Measurements from ENCODE around the gene TOX4. TPM values are rescaled to one million over a fixed set of nuclear protein-coding genes. Genes with fewer than 3 reads are reported as not detected.

The TOX4 gene
- polyA plus RNA-seq, 1 experiment = 94.6 TPM

- Histone ChIP-seq H3K27ac (ENCODE audit: low read depth, low read length) (no peak overlapping the region), H3K9me3 (ENCODE audit: control insufficient read depth, insufficient read depth, low read length) (no peaks in the 10 kb centered on the region), H3K27me3 (ENCODE audit: control insufficient read depth, insufficient read depth, low read length) (no peaks in the 10 kb centered on the region), H3K4me3 (ENCODE audit: low read depth, low read length) (no peak overlapping the region)
- DNase-seq (ENCODE audit: low read depth, low spot score) = no peak
- CTCF ChIA-PET = interaction anchor here (6.5 kb wide), 1 partner anchor 8 kb away, joined by 54 read pairs; no protein-coding TSS in a partner anchor
- no peak for TF ChIP-seq CTCF (IDR thresholded peaks at IDR 0.05; ENCODE audit: low read depth, low read length)
- POLR2A ChIA-PET = no interaction called here
Observed at GRCh38 chr14:21506557-21506956, 29.6 kb downstream of the TOX4 start.

GRCh38 chr14:21509432-21510143, 32.6 kb downstream of the TOX4 start:
- H3K9me3 ChIP-seq (ENCODE audit: control insufficient read depth, insufficient read depth, low read length) = no peaks in the 10 kb centered on the region
- no peak for TF ChIP-seq CTCF (IDR thresholded peaks at IDR 0.05; ENCODE audit: low read depth, low read length)
- ChIA-PET CTCF (interaction anchor here (0.6 to 6.5 kb wide), 3 partner anchors 11 to 889 kb away, joined by 3 to 54 read pairs (median 5); partner anchors contain the start of gene CHD8), POLR2A (interaction anchor here (2.2 kb wide), 1 partner anchor 16 kb away, joined by 23 read pairs; the partner anchor contains the start of gene SALL2)
- H3K27me3 ChIP-seq (ENCODE audit: control insufficient read depth, insufficient read depth, low read length) = no peaks in the 10 kb centered on the region
- no peak for DNase-seq (ENCODE audit: low read depth, low spot score)
- no peak overlapping the region for H3K27ac ChIP-seq (ENCODE audit: low read depth, low read length)
- H3K4me3 ChIP-seq (ENCODE audit: low read depth, low read length) = peak overlapping the region; percentile 99

- Histone ChIP-seq H3K27me3 (ENCODE audit: control insufficient read depth, insufficient read depth, low read length) (no peaks in the 10 kb centered on the region), H3K9me3 (ENCODE audit: control insufficient read depth, insufficient read depth, low read length) (no peaks in the 10 kb centered on the region), H3K27ac (ENCODE audit: low read depth, low read length) (peak within 1 kb of the TSS; percentile 86), H3K4me3 (ENCODE audit: low read depth, low read length) (peak within 1 kb of the TSS; percentile 99)
- CTCF ChIA-PET = interaction anchor here (0.7 to 6.5 kb wide), 8 partner anchors 10 to 402 kb away, joined by 3 to 54 read pairs (median 4); partner anchors contain the start of genes CHD8, RAB2B, SALL2 and TOX4
- TF ChIP-seq CTCF (IDR thresholded peaks at IDR 0.05; ENCODE audit: low read depth, low read length) = no peak
- peak; percentile 97 for DNase-seq (ENCODE audit: low read depth, low spot score)
- POLR2A ChIA-PET = interaction anchor here (0.5 to 2.2 kb wide), 12 partner anchors 9 to 1840 kb away, joined by 3 to 23 read pairs (median 6); partner anchors contain the start of genes RAB2B, SALL2 and TOX4
Observed at GRCh38 chr14:21510735-21511657, 34.0 kb downstream of the TOX4 start, which contains the start of gene METTL3. METTL3 (minus strand) TSS chr14:21511340; CDS start chr14:21511223, 117 bp downstream.

GRCh38 chr14:21514341-21514740, 37.3 kb downstream of the TOX4 start:
- POLR2A ChIA-PET = interaction anchor here (0.6 to 1.2 kb wide), 2 partner anchors 12 to 130 kb away, joined by 3 to 4 read pairs; partner anchors contain the start of gene SALL2
- Histone ChIP-seq H3K27me3 (ENCODE audit: control insufficient read depth, insufficient read depth, low read length) (no peaks in the 10 kb centered on the region), H3K4me3 (ENCODE audit: low read depth, low read length) (no peak overlapping the region), H3K9me3 (ENCODE audit: control insufficient read depth, insufficient read depth, low read length) (no peaks in the 10 kb centered on the region), H3K27ac (ENCODE audit: low read depth, low read length) (no peak overlapping the region)
- no peak for DNase-seq (ENCODE audit: low read depth, low spot score)
- CTCF ChIA-PET = interaction anchor here (1.7 kb wide), 1 partner anchor 16 kb away, joined by 6 read pairs; no protein-coding TSS in a partner anchor
- no peak for TF ChIP-seq CTCF (IDR thresholded peaks at IDR 0.05; ENCODE audit: low read depth, low read length)
